GM20431 (cell line): ENCODE results near the gene BRDT.
"Not testable (repeated sequence)": the region's sequence is repeated elsewhere in the genome, so short reads cannot be mapped to it uniquely, and the experiment has no call there.

Experiments
- in situ Hi-C: fragments of 300-500 bp; cut with MseI, MboI; formaldehyde crosslinking; loops from one replicate; pipeline ENCODE4 v1.15.0; 2020; ENCODE audit warnings: low sequenced_read_pairs; ENCODE audit not compliant: unreplicated experiment

Gene BRDT

GRCh38 chr1:91979383-91979782, 30.2 kb downstream of the BRDT start:
- in situ Hi-C loops: no loop called here

- in situ Hi-C loops: no loop called here
Measured at GRCh38 chr1:91980663-91981062, 31.5 kb downstream of the BRDT start.

- in situ Hi-C loops: no loop called here
Measured at GRCh38 chr1:91981996-91982609, 32.9 kb downstream of the BRDT start.

- in situ Hi-C loops: no loop called here
Measured at GRCh38 chr1:91993256-91993655, 44.1 kb downstream of the BRDT start.

GRCh38 chr1:91997607-91998195, 48.5 kb downstream of the BRDT start:
- in situ Hi-C loops: no loop called here

- in situ Hi-C loops: no loop called here
Measured at GRCh38 chr1:92004129-92004528, 54.9 kb downstream of the BRDT start.

- in situ Hi-C loops: no loop called here
Measured at GRCh38 chr1:92013923-92014322, 64.7 kb downstream of the BRDT start.

GRCh38 chr1:92016720-92017316, 67.6 kb downstream of the BRDT start:
- in situ Hi-C loops: no loop called here

- in situ Hi-C loops: no loop called here
Measured at GRCh38 chr1:92017656-92018055, 68.5 kb downstream of the BRDT start.

GRCh38 chr1:92026042-92026441, 76.8 kb downstream of the BRDT start:
- in situ Hi-C loops: not testable (repeated sequence)

GRCh38 chr1:92026806-92027205, 77.6 kb downstream of the BRDT start:
- in situ Hi-C loops: no loop called here

- in situ Hi-C loops: no loop called here
Measured at GRCh38 chr1:92029241-92029922, 80.2 kb downstream of the BRDT start.

GRCh38 chr1:92030656-92031107, 81.5 kb downstream of the BRDT start:
- in situ Hi-C loops: no loop called here

- in situ Hi-C loops: no loop called here
Measured at GRCh38 chr1:92031281-92032110, 82.3 kb downstream of the BRDT start.

GRCh38 chr1:92037400-92037799, 88.2 kb downstream of the BRDT start:
- in situ Hi-C loops: no loop called here

- in situ Hi-C loops: no loop called here
Measured at GRCh38 chr1:92038695-92039346, 89.6 kb downstream of the BRDT start.

GRCh38 chr1:92040971-92041370, 91.8 kb downstream of the BRDT start:
- in situ Hi-C loops: no loop called here

- in situ Hi-C loops: no loop called here
Measured at GRCh38 chr1:92043621-92044020, 94.4 kb downstream of the BRDT start.

GRCh38 chr1:92045766-92046495, 96.7 kb downstream of the BRDT start:
- in situ Hi-C loops: no loop called here
